Suprapubic skin (tissue), 4 donors: ENCODE data around the gene MORN5.

Source experiments
- EP300 ChIP-seq: sonication (generic); formaldehyde crosslinking; IDR thresholded peaks from one replicate; pipeline ENCODE4 v1.6.1; 2017; ENCODE audit warnings: antibody characterized with exemption
- POLR2A ChIP-seq, 2 donors: fragments of 450-650 bp; IDR thresholded peaks; one replicate each; pipeline ENCODE4 v1.6.1; 2017; ENCODE audit warnings: antibody characterized with exemption in 2 of 2, mild to moderate bottlenecking in 2 of 2, moderate library complexity in 2 of 2
- POLR2AphosphoS5 ChIP-seq, 3 donors: sonication (generic); formaldehyde crosslinking; IDR thresholded peaks; one replicate each; pipeline ENCODE4 v1.6.1; 2017; ENCODE audit warnings: antibody characterized with exemption in 3 of 3
- TF ChIP-seq, protein P1 (sequence below), 2 donors: fragments of 200-600 bp in 1 of 2; fragments of 450-650 bp in 1 of 2; sonication (generic) in 1 of 2; IDR thresholded peaks; one replicate each; pipeline ENCODE4 v1.5.1; 2016 to 2019; ENCODE audit warnings: antibody characterized with exemption in 2 of 2, mild to moderate bottlenecking in 1 of 2, moderate library complexity in 1 of 2

DNA sequence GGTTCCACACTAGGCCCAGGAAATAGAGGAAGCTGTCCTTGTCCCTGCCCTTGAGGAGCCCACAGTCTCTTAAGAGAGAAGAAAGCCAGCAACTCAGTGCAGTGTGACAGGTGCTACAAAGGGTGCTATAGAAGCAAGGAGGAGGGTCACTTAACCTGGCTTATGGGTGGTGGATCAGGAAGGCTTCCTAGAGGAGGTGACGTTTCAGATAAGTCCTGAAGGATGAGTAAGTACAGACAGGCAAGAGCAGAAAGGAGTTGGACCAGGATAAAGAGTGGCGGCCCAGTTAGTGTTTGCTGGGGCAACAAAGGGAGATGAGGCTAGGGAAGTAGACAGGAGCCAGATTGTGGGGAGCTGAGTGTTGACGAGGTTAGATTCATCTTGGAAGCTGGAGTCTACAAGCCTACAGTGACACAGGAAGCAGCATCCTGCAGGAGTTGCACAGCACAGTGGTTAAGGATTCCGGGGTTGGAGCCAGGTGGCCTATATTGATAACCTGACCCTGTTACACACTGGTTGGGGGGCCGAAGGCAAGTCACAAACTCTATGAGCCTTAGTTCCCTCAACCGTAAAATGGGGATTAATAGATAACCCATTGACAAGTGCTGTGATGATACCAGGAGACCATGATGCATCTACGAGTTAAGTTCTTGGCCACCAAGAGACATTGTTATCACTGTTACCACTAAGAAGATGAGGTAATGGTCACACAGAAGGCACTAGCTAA is 74.5 kb downstream of the MORN5 start:
- TF ChIP-seq, protein P1, sequence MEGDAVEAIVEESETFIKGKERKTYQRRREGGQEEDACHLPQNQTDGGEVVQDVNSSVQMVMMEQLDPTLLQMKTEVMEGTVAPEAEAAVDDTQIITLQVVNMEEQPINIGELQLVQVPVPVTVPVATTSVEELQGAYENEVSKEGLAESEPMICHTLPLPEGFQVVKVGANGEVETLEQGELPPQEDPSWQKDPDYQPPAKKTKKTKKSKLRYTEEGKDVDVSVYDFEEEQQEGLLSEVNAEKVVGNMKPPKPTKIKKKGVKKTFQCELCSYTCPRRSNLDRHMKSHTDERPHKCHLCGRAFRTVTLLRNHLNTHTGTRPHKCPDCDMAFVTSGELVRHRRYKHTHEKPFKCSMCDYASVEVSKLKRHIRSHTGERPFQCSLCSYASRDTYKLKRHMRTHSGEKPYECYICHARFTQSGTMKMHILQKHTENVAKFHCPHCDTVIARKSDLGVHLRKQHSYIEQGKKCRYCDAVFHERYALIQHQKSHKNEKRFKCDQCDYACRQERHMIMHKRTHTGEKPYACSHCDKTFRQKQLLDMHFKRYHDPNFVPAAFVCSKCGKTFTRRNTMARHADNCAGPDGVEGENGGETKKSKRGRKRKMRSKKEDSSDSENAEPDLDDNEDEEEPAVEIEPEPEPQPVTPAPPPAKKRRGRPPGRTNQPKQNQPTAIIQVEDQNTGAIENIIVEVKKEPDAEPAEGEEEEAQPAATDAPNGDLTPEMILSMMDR (IDR thresholded peaks at IDR 0.05), result no peak
- TF ChIP-seq POLR2A (IDR thresholded peaks at IDR 0.05) (no peak), EP300 (no peak), POLR2AphosphoS5 (IDR thresholded peaks at IDR 0.05) (no peak)
